ENCODE data around the gene CD59. TPM values are rescaled to one million over a fixed set of nuclear protein-coding genes. Genes with fewer than 3 reads are reported as not detected.

Gene CD59
- polyA plus RNA-seq, 1 experiment, result 1,182 TPM

DNA sequence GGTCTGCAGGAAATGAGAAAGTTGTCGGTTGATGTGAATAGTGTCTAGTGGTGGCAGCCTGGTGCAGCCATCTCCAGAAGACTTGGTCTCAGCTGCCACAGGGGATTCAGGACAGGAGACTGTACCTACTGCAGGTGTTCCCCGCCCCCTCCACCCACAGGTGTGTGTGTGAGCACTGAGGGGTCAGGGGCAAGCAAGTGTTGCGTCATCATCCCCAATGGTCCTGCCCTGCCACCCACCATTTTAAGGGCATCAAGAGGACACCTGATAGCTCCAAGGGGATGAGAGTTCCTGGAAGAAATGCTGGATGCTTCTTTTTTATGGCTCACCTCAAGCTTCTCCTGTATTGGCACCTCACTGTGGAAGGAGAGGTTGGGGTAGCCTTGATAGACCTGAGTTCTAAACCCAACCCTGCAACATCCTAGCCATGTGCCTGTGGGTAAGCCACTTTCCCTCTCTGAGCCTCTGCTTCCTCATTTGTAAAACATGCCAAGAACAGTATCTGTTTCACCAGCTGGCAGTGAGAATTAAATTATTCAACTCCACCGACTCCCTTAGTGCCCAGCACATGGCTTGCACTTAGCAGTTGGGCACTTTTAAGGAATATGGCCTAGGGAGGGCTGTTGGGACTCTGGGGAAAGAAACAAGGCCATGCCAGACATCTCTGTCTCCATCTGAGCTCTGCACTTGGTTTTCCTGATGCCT is 41.7 kb downstream of the CD59 start:
- H3K4me3 ChIP-seq (ENCODE audit: low read depth, low read length), result no peak overlapping the region
- POLR2A ChIA-PET, result interaction anchor here (0.5 to 1.5 kb wide), 3 partner anchors 42 to 131 kb away, joined by 3 to 5 read pairs (median 4); no protein-coding TSS in a partner anchor
- H3K9me3 ChIP-seq (ENCODE audit: control insufficient read depth, insufficient read depth, low read length), result no peaks in the 10 kb centered on the region
- no peaks in the 10 kb centered on the region for H3K27me3 ChIP-seq (ENCODE audit: control insufficient read depth, insufficient read depth, low read length)
- H3K27ac ChIP-seq (ENCODE audit: low read depth, low read length), result no peak overlapping the region
- no peak for DNase-seq (ENCODE audit: low read depth, low spot score)
- TF ChIP-seq, protein P1, sequence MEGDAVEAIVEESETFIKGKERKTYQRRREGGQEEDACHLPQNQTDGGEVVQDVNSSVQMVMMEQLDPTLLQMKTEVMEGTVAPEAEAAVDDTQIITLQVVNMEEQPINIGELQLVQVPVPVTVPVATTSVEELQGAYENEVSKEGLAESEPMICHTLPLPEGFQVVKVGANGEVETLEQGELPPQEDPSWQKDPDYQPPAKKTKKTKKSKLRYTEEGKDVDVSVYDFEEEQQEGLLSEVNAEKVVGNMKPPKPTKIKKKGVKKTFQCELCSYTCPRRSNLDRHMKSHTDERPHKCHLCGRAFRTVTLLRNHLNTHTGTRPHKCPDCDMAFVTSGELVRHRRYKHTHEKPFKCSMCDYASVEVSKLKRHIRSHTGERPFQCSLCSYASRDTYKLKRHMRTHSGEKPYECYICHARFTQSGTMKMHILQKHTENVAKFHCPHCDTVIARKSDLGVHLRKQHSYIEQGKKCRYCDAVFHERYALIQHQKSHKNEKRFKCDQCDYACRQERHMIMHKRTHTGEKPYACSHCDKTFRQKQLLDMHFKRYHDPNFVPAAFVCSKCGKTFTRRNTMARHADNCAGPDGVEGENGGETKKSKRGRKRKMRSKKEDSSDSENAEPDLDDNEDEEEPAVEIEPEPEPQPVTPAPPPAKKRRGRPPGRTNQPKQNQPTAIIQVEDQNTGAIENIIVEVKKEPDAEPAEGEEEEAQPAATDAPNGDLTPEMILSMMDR (IDR thresholded peaks at IDR 0.05; ENCODE audit: low read depth, low read length), result no peak
- CTCF ChIA-PET, result interaction anchor here (0.6 to 4.1 kb wide), 3 partner anchors 42 to 332 kb away, joined by 3 to 30 read pairs (median 4); partner anchors contain the start of gene CD59

DNA sequence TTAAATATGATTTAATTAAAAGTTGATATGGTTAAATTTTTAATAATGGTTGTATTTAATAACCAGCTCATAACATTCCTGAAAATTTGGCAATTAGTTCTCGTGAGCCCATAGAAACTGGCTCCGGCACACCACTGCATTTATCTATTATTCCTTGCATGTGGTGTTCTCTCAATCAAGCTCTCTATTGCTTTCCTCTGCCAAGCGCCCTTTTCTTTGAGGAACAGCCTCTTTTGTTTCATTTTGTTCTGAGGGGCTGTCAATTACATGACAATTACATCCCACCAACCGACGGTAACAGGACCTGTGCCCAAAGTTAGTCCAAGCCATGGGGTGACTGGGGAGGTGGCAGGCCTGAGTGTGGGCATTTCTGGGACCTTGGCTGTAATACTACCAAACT is 43.7 kb downstream of the CD59 start:
- TF ChIP-seq, protein P1 (IDR thresholded peaks at IDR 0.05; ENCODE audit: low read depth, low read length), result no peak
- Histone ChIP-seq H3K4me3 (ENCODE audit: low read depth, low read length) (no peak overlapping the region), H3K9me3 (ENCODE audit: control insufficient read depth, insufficient read depth, low read length) (no peaks in the 10 kb centered on the region), H3K27ac (ENCODE audit: low read depth, low read length) (peak overlapping the region; percentile 81), H3K27me3 (ENCODE audit: control insufficient read depth, insufficient read depth, low read length) (no peaks in the 10 kb centered on the region)
- no peak for DNase-seq (ENCODE audit: low read depth, low spot score)
- CTCF ChIA-PET, result interaction anchor here (1.0 to 9.9 kb wide), 6 partner anchors 50 to 328 kb away, joined by 3 to 210 read pairs (median 6); no protein-coding TSS in a partner anchor
- POLR2A ChIA-PET, result interaction anchor here (0.7 to 1.6 kb wide), 4 partner anchors 9 to 246 kb away, joined by 3 to 30 read pairs (median 6); partner anchors contain the start of genes C11orf91 and CD59

DNA sequence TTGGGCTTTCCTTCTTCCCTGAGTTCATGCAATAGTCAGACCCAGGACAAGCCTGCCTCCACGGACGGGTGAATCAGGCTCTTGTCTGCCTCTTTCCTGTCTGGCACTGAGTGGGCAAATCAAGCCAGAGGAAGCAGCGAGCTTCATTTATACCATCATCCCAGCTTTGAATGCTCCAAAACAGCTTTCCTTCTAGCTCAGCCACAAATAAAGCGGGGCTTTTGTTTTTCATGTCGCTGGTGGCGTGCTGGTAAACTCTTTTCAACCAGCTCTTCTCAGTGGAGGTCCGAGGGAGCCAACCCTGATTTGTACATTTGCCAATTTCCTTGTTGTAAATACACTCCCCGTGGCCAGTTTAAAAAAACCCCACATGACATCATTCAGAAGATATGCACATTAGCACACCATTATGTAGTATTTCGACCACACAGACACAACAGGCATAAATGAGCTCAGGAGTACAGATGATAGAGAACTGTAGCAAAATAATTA is 44.2 kb downstream of the CD59 start:
- POLR2A ChIA-PET, result interaction anchor here (0.5 to 1.6 kb wide), 6 partner anchors 9 to 531 kb away, joined by 3 to 30 read pairs (median 4); partner anchors contain the start of genes C11orf91, CD59 and CSTF3
- TF ChIP-seq, protein P1 (IDR thresholded peaks at IDR 0.05; ENCODE audit: low read depth, low read length), result no peak

DNA sequence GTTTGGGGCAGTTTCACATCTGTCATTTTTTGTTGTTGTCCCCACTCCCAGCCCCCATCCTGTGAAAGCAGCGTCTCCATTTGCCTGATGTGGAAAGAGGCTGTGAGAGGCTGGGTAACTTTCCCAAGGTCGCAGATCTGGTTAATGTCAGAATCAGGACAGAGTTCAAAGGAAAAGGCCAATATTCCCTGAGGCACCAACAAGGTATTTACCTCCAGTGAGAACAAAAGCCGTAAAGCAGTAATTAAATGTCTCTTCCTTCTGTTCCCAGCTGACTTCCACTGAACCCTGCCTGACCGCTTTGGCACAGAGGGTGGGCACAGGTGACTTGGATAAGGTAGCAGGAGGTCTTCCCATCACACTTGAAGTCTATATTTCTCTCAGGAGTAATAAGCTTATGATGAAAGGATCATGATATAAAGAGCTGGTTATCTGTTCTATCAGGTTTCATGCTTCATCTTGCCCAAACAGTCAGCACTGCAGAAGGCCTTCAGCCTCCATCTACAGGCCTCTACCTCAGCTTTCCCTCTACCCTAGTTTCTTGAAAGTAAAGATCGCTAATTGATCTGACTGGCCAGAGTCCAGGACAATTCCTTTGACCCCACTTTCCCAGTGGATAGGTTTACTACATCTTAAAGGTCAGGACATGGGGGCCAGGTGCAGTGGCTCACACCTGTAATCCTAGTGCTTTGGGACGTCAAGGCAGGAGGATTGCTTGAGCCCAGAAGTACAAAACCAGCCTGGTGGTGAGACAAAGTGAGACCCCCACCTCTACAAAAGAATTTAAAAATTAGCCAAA is 45.0 kb downstream of the CD59 start:
- Histone ChIP-seq H3K27ac (ENCODE audit: low read depth, low read length) (peak overlapping the region; percentile 98), H3K27me3 (ENCODE audit: control insufficient read depth, insufficient read depth, low read length) (no peaks in the 10 kb centered on the region), H3K9me3 (ENCODE audit: control insufficient read depth, insufficient read depth, low read length) (no peaks in the 10 kb centered on the region), H3K4me3 (ENCODE audit: low read depth, low read length) (no peak overlapping the region)
- CTCF ChIA-PET, result interaction anchor here (0.8 to 9.9 kb wide), 7 partner anchors 51 to 625 kb away, joined by 3 to 210 read pairs (median 8); no protein-coding TSS in a partner anchor
- TF ChIP-seq, protein P1 (IDR thresholded peaks at IDR 0.05; ENCODE audit: low read depth, low read length), result no peak
- DNase-seq (ENCODE audit: low read depth, low spot score), result no peak
- POLR2A ChIA-PET, result interaction anchor here (0.5 to 2.8 kb wide), 8 partner anchors 9 to 530 kb away, joined by 3 to 30 read pairs (median 6); partner anchors contain the start of genes C11orf91, CD59 and CSTF3

More for the DNA sequence above, 44.2 kb downstream of the CD59 start:
- peak overlapping the region; percentile 98 for H3K27ac ChIP-seq (ENCODE audit: low read depth, low read length)
- DNase-seq (ENCODE audit: low read depth, low spot score), result peak; percentile 91
- CTCF ChIA-PET, result interaction anchor here (1.0 to 9.9 kb wide), 6 partner anchors 51 to 328 kb away, joined by 3 to 210 read pairs (median 6); no protein-coding TSS in a partner anchor
- H3K4me3 ChIP-seq (ENCODE audit: low read depth, low read length), result peak overlapping the region; percentile 38
- no peaks in the 10 kb centered on the region for H3K27me3 ChIP-seq (ENCODE audit: control insufficient read depth, insufficient read depth, low read length)
- H3K9me3 ChIP-seq (ENCODE audit: control insufficient read depth, insufficient read depth, low read length), result no peaks in the 10 kb centered on the region

All from AG04450 (cell line).